GM04503 (cell line): ENCODE data around the gene TMEM26.
"Not testable (repeated sequence)": the region's sequence is repeated elsewhere in the genome, so short reads cannot be mapped to it uniquely, and the experiment has no call there.

Experiments used
- DNase-seq: peaks from one replicate; pipeline ENCODE4 v3.0.0-alpha.2; 2012; ENCODE audit warnings: low read depth

Gene TMEM26

DNA sequence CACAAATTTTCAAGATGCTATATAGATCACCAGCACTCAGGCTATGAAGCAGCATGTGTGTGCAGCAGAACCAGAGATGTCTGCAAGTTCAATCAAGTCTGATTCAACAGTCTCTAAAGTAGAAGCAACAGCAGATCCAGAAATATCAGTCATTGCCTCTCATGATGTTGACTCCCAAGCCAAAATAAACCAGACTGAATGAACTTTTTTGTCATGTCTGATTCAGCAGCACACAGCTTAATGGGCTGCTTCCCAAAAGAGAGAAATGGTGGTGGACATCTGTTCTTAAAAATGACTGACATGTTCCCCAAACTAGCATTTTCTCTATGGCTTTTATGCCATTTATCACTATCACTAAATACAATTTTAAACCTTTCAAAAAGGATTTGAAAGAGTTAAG is 53.8 kb downstream of the TMEM26 start:
- no peak for DNase-seq

DNA sequence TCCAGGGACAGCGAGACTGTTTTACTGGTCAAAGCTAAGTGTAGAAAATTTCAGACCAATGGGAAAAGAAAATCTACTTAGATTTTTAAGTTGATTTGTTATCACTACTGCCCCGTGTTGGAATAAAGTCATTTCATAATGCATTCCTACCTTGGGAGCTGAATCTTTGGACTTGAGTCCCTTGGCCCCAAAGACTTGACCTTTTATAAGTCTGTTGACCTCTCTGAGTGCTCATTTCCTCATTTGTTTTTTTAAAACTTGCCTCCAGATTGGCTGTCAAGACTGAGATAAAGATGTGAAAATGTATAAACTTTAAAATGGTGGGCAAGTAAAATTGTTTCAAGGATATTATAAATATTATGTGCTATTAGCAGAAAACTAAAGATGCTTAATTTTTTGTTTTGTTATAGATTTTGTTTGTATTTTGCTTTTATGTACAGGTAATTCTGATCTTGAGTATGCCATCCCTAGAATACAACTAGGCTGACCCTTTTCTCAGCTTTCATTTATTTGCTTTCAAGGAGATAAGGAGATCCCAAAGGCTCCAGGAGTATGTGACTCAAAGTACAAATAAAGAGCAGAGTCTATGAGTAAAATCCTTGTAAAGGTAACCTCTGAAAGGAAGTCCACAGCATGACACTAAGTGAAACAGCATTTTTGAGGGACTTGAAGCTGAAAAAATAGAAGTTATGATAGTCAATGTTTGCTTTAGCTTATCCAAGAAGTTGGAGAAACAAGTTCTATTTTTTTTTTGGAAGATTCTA is 54.6 kb downstream of the TMEM26 start:
- no peak for DNase-seq

DNA sequence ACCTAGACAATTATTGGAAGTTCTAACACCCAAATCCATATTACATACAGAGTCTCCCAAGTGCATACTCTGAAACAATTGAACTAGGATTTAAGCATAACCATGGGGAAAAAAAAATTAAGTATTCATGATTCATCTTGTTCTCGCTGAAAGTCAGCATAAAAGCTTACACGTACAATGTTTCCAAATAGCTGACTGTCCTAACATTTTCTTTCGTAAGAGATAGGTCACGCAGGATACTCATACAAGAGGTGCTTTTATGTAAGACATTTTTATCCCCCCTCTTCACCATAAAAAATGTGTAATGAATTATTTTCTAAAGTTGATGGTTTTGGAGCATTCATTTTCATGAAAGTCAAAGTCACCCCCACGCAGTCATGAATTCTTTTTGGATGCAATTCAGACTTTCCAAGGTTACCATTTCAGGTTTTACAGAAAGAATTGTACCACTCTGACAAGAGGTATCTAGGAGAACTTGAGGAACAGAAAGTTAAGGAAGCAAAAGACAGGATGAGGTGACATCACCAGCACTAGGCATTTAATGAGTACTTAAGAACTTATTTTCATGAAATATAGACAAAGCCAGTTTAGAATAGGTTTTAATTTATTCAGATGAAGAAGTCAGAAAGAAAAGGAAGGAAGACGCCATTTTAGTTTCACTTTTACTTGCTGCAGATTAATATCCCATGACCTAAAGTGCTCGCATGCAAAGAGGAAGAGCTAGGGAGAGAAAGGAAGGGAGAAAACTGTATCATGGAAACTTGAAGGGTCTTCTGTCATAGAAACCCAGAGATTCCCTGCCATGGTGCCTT is 55.8 kb downstream of the TMEM26 start:
- DNase-seq, result peak; percentile 31

DNA sequence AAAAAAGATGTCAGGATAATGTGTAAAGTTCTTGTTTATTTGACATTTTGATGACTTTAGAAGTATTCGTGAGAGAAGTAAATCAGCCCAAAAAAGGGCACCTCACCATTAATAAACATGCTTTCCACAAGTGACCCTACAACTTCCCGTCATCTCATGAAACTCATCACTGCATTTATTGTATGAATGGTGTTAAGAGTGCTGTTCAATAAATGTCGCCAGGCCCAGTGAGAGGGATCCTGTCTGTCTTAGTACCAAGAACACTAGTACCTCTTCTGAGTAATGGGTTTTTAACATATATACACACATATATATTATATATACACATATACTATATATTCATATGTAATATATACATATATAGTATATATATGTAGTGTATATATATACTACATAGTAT is 61.9 kb downstream of the TMEM26 start:
- DNase-seq, result no peak

DNA sequence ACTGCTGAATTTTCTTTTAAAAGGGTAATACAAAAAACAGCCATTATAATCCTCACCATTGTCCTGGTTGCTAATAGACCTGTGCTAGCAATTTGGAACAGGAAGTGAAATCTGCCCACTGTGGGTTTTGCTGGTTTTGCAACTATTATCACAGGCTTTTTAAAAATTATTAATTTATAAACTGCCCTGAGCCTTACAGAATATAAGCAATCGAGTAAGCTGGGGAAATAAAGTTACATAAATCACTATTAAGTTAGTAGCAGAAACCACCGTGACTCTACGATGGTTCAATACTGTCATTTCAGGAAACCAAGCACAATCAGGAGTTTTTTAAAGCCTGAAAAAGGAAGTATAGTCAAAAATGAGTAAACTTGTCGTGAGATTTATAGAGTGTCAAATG is 62.3 kb downstream of the TMEM26 start:
- no peak for DNase-seq

DNA sequence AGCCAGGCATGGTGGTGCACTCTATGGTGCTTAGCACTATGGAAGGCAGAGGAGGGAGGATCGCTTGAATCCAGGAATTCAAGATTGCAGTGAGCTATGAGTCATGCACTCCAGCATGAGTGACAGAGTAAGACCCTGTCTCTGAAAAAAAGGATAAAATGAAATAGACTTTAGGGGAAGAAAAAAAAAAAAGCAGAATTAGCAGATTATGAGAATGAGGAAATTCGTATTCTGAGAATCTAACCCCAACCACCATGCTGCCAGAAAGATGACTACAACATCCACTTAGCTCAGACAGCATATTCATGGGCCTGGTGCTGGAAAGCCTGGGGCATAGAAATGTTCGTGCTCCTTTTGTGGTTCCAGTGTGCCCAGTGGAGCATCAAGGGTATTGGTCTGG is 63.3 kb downstream of the TMEM26 start:
- no peak for DNase-seq

DNA sequence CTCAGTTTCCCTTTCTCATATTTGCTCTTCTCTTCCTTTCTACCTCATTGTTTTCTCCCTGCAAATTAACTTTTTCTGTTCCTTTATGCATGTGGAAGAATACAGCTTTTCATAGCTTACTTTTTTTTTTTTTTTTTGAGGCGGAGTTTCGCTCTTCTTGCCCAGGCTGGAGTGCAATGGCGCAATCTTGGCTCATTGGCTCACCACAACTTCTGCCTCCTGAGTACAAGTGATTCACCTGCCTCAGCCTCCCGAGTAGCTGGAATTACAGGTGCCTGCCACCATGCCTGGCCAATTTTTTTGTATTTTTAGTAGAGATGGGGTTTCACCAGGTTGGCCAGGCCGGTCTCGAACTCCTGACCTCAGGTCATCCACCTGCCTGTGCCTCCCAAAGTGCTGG is 64.2 kb downstream of the TMEM26 start:
- not testable (repeated sequence) for DNase-seq

DNA sequence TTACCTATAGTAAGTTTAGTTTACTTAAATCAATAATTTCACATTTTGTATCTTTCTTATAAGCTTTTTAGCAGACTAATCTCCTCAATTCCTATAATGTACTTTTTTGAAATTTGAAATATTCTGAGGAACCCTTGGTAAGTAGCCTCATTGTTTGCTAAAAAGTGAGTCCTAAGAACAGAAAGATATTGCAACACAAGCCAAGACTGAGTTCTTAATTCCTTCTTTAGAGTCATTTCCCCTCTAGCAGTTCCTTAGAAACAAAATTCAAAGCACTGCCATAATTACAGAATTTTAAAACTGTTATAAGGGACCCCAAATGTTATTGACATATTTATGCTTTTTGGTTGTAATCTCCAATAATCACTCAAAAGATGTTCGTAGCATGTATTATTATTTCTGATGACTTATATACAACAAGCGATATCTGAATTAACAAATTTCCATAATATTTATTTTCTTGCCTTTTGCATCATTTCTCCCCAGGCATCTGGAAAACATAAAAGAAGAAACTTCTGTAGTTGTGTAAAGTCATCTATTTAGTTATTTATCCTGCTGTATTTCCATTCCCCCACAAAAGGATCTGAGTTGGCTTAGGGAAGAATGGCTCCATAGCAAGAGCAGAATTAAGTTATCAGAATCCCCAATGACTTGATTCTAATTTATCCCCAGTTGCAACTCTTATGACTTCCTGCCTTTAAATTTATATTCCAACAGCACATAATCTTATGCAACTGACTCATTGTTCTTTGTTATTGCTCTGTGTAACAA is 67.8 kb downstream of the TMEM26 start:
- no peak for DNase-seq

DNA sequence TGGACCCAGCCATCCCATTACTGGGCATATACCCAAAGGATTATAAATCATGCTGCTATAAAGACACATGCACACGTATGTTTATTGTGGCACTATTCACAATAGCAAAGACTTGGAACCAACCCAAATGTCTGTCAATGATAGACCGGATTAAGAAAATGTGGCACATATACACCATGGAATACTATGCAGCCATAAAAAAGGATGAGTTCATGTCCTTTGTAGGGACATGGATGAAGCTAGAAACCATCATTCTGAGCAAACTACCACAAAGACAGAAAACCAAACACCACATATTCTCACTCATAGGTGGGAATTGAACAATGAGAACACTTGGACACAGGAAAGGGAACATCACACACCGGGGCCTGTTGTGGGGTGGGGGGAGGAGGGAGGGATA is 72.0 kb downstream of the TMEM26 start:
- not testable (repeated sequence) for DNase-seq

DNA sequence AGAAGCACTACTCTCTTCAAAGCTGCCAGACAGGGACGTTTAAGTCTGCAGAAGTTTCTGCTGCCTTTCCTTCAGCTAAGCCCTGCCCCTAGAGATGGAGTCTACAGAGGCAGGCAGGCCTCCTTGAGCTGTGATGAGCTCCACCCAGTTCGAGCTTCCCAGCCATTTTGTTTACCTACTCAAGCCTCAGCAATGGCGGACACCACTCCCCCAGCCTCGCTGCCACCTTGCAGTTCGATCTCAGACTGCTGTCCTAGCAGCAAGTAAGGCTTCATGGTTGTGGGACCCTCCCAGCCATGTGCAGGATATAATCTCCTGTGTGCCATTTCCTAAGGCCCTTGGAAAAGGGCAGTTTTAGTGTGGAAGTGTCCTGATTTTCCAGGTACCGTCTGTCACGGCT is 74.3 kb downstream of the TMEM26 start:
- DNase-seq, result no peak

DNA sequence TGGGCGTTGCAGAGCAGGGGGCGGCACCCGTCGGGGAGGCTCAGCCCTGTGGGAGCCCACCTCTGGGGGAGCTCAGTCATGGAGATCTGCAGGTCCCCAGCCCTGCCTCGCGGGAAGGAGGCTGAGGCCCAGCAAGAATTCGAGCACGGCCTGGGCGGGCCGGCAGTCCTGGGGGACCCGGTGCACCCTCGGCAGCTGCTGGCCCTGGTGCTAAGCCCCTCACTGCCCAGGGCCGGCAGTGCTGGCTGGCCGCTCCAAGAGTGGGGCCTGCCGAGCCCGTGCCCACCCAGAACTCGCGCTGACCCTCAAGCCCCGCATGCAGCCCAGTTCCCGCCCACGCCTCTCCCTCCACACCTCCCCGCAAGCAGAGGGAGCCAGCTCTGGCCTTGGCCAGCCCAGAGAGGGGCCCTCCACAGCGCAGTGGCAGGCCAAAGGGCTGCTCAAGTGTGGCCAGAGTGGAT is 76.2 kb downstream of the TMEM26 start:
- no peak for DNase-seq

DNA sequence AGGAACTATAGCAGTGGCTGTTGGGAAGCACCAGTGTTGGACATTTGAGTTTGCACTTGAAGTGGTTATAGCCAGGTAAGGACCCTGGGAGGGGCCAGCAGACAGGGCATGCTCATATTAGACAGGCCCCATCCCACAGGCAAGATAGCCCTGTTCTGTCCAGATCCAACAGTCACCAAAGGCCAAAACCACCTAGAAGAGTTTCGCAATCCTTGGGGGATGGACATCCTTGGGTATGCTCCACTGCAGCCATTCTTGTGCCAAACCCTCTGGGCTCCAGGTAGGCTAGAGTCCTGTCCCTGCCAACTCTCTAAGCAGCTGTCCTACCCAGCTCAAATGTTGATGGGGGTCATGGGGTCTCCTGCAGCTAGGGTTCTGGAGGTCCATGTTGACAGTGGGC is 76.8 kb downstream of the TMEM26 start:
- no peak for DNase-seq

DNA sequence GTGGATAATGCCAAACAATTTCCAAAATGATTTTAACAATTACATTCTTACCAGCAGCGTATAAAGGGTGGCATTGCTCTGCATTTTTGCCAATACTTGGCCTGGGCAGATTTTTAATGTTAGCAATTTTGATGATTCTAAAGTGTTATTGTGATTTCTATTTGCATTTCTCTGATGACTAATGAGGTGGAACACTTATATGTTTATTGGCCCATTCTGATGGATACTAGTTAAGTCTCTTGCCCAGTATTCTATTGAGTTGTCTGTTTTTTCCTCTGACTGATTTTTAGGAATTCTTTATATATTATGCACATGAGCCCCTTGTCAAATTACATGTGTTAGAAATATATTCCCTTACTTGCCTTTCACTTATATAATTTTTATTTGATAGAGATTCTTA is 86.8 kb downstream of the TMEM26 start:
- no peak for DNase-seq

DNA sequence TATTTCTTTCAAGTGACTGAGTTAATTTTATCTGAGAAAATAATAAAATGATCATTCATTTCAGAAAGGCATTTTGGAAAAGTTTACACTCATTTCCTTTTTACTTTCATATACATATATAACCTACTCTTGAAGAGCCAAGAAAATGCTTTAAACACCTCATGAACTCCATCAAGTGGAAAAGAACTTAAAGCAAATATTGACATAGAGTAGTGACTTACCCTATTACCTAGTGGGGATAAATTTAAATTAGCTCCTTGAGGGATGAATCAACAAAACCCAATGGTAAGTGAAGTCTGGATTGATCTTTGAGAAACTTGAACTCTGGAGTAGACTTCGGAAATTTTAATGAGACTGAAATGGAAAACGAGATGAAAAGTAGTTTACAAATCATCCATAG is 88.6 kb downstream of the TMEM26 start:
- no peak for DNase-seq

DNA sequence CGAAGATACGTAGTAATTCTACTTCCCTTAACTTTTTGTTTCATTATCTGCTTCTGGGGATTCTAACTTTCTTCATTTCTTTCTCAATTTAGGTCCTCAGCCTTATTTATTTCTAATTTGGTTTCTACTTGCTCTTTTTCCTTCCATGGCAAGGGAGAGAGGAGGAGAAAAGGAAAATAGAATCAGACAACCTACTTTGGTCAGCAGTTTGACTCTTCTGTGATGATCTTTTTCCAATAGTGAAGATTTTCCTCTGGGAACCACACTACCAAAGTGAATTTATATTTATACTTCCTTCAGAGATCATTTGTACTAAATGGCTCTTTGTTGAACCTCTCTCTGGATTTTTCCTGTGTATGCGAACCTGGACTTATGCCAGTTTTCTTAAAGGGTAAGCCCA is 90.2 kb downstream of the TMEM26 start:
- no peak for DNase-seq

DNA sequence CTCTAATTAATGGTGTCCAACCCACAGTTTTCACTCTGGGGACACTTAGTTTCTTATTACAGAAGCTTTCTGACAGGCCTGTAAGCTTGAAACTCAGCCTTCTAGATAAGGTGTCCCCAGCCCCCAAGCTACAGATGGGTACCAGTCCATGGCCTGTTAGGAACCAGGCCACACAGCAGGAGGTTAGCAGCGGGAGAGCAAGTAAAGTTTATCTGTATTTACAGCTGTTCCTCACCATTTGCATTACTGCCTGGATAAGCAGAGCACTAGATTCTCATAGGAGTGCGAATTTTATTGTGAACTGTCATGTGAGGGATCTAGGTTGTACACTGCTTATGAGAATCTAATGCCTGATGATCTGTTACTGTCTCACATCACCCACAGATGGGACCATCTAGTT is 93.7 kb downstream of the TMEM26 start:
- no peak for DNase-seq

DNA sequence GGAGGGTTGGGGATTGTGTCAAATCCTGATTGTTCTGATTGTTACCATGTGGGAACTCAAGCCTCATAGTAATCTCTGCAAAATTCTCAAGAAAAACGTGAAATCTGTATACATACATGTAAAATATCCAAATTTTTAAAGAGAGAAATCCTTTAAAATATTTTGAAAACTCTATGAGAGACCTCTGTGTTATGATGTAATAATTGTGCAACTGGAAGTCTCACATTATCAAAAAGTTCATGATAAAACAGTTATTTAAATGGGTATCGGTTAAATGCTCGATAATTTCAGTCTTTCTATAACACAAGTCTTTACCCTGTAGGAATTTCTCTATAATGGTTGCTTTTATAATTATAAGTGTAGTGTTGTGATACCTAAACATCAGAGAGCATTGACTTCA is 95.5 kb downstream of the TMEM26 start:
- DNase-seq, result no peak
